DOHH2 (cell line): Measurements from ENCODE around the gene HMGB1.
A peak's percentile ranks its signal among the peaks of the same experiment; 100 is the strongest.

Source experiments
- H3F3A ChIP-seq: fragments of 200-600 bp; sonication (generic), shearing (Covaris generic); 2 replicates; pipeline ENCODE4 v1.6.0; 2016; ENCODE audit warnings: antibody characterized with exemption, mild to moderate bottlenecking; ENCODE audit not compliant: control insufficient read depth, insufficient read depth
- H3K27ac ChIP-seq: fragments of 200-600 bp; sonication (generic); 2 replicates; pipeline ENCODE4 v1.5.1; 2014; ENCODE audit warnings: low read depth, mild to moderate bottlenecking, low read length, moderate library complexity
- H3K27me3 ChIP-seq: fragments of 200-600 bp; sonication (generic); 2 replicates; pipeline ENCODE4 v1.6.1; 2014; ENCODE audit warnings: mild to moderate bottlenecking, low read length, mixed read lengths; ENCODE audit not compliant: control insufficient read depth
- H3K36me3 ChIP-seq: fragments of 200-600 bp; sonication (generic); 2 replicates; pipeline ENCODE4 v1.6.1; 2014; ENCODE audit warnings: mild to moderate bottlenecking, low read length, moderate library complexity, mixed read lengths; ENCODE audit not compliant: control insufficient read depth
- H3K4me1 ChIP-seq: fragments of 200-600 bp; sonication (generic); 2 replicates; pipeline ENCODE4 v1.6.1; 2014; ENCODE audit warnings: mild to moderate bottlenecking, low read length, mixed read lengths; ENCODE audit not compliant: control insufficient read depth
- H3K4me2 ChIP-seq: fragments of 200-600 bp; sonication (generic); 2 replicates; pipeline ENCODE4 v1.6.0; 2014; ENCODE audit warnings: mild to moderate bottlenecking, low read length, moderate library complexity
- H3K4me3 ChIP-seq: fragments of 200-600 bp; sonication (generic); 2 replicates; pipeline ENCODE4 v1.5.1; 2014; ENCODE audit warnings: mild to moderate bottlenecking, low read length, mixed read lengths
- H3K79me2 ChIP-seq: fragments of 200-600 bp; sonication (generic); 2 replicates; pipeline ENCODE4 v1.6.1; 2014; ENCODE audit warnings: mild to moderate bottlenecking, low read length, mixed read lengths; ENCODE audit not compliant: control insufficient read depth
- H3K9me2 ChIP-seq: fragments of 200-600 bp; sonication (generic); replicated peaks from 2 replicates; pipeline ENCODE4 v1.6.1; 2014; ENCODE audit warnings: mild to moderate bottlenecking, low read length, mixed read lengths; ENCODE audit not compliant: control insufficient read depth
- H3K9me3 ChIP-seq: fragments of 200-600 bp; sonication (generic); 2 replicates; pipeline ENCODE4 v1.6.1; 2014; ENCODE audit warnings: antibody characterized with exemption, low read length, mixed read lengths; ENCODE audit not compliant: control insufficient read depth, insufficient read depth
- H4K20me1 ChIP-seq: fragments of 200-600 bp; sonication (generic); 2 replicates; pipeline ENCODE4 v1.6.0; 2014; ENCODE audit warnings: low read depth, mild to moderate bottlenecking, antibody characterized with exemption, low read length, moderate library complexity; ENCODE audit not compliant: control insufficient read depth, insufficient read depth
- CTCF ChIP-seq: fragments of 200-600 bp; sonication (generic); IDR thresholded peaks from one replicate; pipeline ENCODE4 v1.5.1; 2014; ENCODE audit warnings: antibody characterized with exemption, mild to moderate bottlenecking, low read depth, low read length; ENCODE audit not compliant: poor library complexity, severe bottlenecking
- EZH2phosphoT487 ChIP-seq: fragments of 200-600 bp; sonication (generic); IDR thresholded peaks from 2 replicates; pipeline ENCODE4 v1.6.1; 2017; ENCODE audit warnings: borderline replicate concordance, mild to moderate bottlenecking, antibody characterized with exemption, low read length, moderate library complexity, mixed read lengths

The HMGB1 gene

DNA sequence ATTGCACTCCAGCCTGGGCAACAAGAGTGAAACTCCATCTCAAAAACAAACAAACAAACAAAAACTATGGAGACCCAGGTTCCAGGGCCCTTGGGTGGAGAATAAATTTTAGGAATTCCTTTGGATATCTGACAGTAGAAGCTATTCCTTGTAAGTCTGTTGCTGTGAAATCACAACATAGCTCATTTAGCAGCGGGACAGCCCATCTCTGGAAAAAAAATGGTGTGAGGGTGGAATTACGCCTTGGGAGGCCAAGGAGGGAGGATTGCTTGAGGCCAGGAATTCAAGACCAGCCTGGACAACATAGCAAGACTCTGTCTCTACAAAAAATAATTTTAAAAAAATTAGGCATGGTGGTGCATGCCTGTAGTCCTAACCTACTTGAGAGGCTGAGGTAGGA lies 15.7 kb downstream of the HMGB1 start:
- no peaks in the 10 kb centered on the region for H3K9me2 ChIP-seq
- H3K4me3 ChIP-seq: no peak overlapping the region
- H3K4me1 ChIP-seq: peaks cover 66% of the 10 kb centered on the region
- H3K27ac ChIP-seq: no peak overlapping the region
- no peaks in the 10 kb centered on the region for H3K9me3 ChIP-seq
- H3K79me2 ChIP-seq: peaks cover 86% of the 10 kb centered on the region
- H4K20me1 ChIP-seq: no peaks in the 10 kb centered on the region
- no peak overlapping the region for H3K4me2 ChIP-seq
- H3K36me3 ChIP-seq: peaks cover 52% of the 10 kb centered on the region
- peaks cover 45% of the 10 kb centered on the region for H3F3A ChIP-seq
- TF ChIP-seq CTCF: no peak
- no peak for TF ChIP-seq EZH2phosphoT487
- no peaks in the 10 kb centered on the region for H3K27me3 ChIP-seq

GRCh38 chr13:30448441-30448840 lies 17.3 kb downstream of the HMGB1 start:
- peaks cover 43% of the 10 kb centered on the region for H3F3A ChIP-seq

DNA sequence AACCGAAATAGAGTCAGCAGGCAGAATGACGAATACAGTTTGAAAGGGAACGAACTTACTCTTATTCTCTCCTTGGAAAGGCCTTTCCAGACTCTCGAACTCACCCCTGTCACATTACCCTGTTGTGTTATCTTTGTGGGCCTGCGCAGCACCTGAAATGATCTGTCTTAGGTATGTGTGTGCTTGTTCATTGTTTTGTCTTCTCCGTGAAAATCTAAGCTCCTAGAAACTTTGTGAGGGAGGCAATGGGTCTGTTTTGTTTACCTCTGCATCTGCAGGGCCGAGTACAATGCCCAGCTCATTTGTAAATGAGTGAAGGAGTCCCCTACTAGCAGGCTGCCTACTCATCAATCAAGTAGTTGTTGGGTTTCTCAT lies 19.6 kb downstream of the HMGB1 start:
- Histone ChIP-seq H3K4me1 (peaks cover 71% of the 10 kb centered on the region), H3K4me3 (peak overlapping the region; percentile 80)
- no peak for TF ChIP-seq CTCF
- no peak for TF ChIP-seq EZH2phosphoT487

More at GRCh38 chr13:30448441-30448840, 17.3 kb downstream of the HMGB1 start:
- Histone ChIP-seq H4K20me1 (no peaks in the 10 kb centered on the region), H3K27ac (peak overlapping the region; percentile 98), H3K4me1 (peaks cover 68% of the 10 kb centered on the region), H3K9me2 (no peaks in the 10 kb centered on the region), H3K27me3 (no peaks in the 10 kb centered on the region), H3K4me3 (peak overlapping the region; percentile 80), H3K4me2 (peak overlapping the region; percentile 86), H3K36me3 (peaks cover 58% of the 10 kb centered on the region), H3K9me3 (no peaks in the 10 kb centered on the region), H3K79me2 (peaks cover 74% of the 10 kb centered on the region)
- TF ChIP-seq CTCF (no peak), EZH2phosphoT487 (no peak)

More for the DNA sequence above, 19.6 kb downstream of the HMGB1 start:
- no peaks in the 10 kb centered on the region for H3K9me2 ChIP-seq
- no peaks in the 10 kb centered on the region for H3K27me3 ChIP-seq
- peak overlapping the region; percentile 86 for H3K4me2 ChIP-seq
- no peaks in the 10 kb centered on the region for H4K20me1 ChIP-seq
- H3F3A ChIP-seq: peaks cover 50% of the 10 kb centered on the region
- H3K9me3 ChIP-seq: peaks cover 3% of the 10 kb centered on the region; the same call in 1 of the 2 replicates
- H3K79me2 ChIP-seq: peaks cover 58% of the 10 kb centered on the region
- H3K27ac ChIP-seq: peak overlapping the region; percentile 98
- peaks cover 52% of the 10 kb centered on the region for H3K36me3 ChIP-seq
